SHP77 treated with DMSO at 0.1 percent for 48 hours (cell line): ENCODE results near the gene NT5DC4.
"Not testable (repeated sequence)": the region's sequence is repeated elsewhere in the genome, so short reads cannot be mapped to it uniquely, and the experiment has no call there.

ENCODE experiments used
- DNase-seq: peaks from one replicate; lab custom pipeline; 2025; lab: John Stamatoyannopoulos, UW

NT5DC4 gene

GRCh38 chr2:112699984-112700667, 20.7 kb upstream of the NT5DC4 start:
- no peak for DNase-seq

DNA sequence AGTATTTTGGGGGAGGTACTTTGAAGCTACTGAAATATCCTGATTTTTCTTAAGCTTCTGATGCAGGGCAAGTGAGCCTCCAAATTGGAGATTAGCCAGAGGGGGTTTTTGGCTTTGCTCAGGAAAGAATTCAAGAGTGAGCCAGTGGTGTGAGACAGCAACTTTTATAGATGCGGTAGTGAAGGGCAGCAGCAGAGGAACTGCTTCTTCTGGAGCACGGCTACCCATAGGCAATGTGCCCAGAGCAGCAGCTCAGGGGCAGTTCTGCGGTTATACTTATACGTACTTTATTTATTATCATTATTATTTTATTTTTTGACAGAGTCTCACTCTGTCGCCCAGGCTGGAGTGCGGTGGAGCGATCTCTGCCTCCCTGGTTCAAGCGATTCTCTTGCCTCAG, 19.8 kb upstream of the NT5DC4 start:
- no peak for DNase-seq

DNA sequence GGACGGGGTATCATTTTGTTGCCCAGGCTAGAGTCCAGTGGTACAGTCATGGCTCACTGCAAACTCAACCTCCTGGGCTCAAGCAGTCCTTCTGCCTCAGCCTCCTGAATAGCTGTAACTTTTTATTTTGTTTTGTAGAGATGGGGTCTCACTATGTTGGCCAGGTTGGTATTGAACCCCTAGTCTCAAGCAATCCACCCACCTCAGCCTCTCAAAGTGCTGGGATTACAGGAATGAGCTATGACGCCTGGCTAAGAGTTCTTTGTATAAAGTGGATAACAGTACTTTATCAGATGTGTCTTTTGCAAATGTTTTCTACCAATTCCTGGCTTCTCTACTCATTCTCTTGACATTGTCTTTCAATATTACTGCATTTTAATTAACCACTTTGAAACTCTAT, 17.1 kb upstream of the NT5DC4 start:
- DNase-seq = no peak

DNA sequence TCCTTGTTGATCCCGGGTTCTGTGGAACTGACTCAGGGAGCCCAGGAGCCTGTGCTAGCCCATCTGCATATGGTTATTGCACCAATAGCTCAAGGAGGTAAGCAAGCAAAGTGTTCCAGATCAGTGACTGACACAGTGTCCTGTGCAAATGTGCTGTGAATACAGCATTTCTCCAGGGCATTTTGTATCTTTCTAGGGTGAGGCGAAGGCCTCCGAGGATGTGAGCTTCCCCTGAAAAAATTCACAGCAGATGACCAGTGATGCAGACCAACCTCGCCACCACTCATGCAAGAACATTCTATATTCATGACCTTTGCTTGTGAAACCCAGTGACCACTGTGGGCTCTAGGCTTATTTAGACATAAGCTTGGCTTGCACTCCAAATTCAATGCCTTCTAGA, 15.2 kb upstream of the NT5DC4 start:
- no peak for DNase-seq

DNA sequence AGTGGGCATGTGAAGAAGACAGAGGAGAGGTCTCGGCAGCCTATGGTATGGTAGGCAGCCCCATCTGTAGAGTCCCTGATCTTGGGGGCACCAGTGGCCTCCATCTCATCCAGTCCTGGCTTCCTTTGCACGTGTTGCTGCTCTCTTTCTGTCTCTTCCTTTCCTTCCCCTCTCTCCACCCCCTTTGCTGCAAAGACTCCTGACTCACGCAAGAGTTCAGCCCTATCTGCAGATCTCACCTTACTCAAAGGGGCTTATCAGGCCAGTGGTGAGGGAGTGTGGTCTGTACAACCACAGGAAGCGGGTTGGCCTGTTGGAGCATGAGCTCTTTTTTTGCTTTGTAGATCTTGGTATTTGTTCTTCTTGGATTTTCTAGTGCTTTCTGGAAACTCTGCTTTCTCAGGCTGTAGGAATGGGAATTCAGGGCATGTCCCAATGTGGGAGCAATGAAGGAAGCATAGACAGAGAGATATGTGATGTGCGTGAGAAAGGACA, 14.6 kb upstream of the NT5DC4 start:
- no peak for DNase-seq

GRCh38 chr2:112706947-112707346, 13.9 kb upstream of the NT5DC4 start:
- not testable (repeated sequence) for DNase-seq

GRCh38 chr2:112708968-112709367, 11.9 kb upstream of the NT5DC4 start:
- no peak for DNase-seq

- DNase-seq = no peak
These were observed 11.1 kb upstream of the NT5DC4 start for GRCh38 chr2:112709703-112710102.

DNA sequence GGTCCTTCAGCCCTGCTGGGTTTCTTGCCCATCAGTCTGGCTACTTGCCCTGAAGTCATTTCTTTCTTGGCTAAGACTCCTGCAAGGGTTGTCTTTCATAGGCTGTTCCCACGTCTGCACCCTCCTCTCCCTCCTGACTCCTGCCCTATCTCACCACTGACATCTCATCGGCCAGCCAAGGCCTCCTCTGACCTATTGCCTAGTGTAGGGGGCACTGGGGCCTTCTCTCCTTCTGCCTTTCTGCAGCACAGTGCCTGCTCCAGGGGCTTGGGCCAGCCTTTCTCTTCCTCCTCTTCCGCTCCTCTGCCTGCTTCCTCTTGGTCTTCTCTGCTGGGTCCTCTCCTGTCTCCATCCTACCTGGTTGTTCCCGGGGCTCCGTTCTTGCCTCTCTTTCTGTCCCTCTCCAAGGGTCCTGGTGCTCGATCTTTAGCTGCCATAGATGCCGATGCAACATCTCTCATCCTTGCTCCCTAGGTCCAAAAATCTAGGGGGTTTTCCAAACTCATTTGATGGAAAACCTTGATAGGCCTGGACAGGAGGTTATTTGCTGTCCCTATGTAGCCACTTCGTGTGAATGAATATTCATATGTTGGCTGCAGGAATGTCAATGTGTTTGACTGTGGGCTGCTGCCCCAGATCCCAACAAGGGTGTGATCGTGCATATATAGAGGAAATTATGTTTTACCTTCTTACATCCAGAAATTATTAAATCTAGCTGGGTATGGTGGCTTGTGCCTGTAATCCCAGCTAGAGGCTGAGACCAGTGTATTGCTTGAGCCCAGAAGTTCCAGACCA, 9.7 kb upstream of the NT5DC4 start:
- DNase-seq = no peak

- DNase-seq = no peak
These were observed 8.4 kb upstream of the NT5DC4 start for GRCh38 chr2:112712465-112712864.

DNA sequence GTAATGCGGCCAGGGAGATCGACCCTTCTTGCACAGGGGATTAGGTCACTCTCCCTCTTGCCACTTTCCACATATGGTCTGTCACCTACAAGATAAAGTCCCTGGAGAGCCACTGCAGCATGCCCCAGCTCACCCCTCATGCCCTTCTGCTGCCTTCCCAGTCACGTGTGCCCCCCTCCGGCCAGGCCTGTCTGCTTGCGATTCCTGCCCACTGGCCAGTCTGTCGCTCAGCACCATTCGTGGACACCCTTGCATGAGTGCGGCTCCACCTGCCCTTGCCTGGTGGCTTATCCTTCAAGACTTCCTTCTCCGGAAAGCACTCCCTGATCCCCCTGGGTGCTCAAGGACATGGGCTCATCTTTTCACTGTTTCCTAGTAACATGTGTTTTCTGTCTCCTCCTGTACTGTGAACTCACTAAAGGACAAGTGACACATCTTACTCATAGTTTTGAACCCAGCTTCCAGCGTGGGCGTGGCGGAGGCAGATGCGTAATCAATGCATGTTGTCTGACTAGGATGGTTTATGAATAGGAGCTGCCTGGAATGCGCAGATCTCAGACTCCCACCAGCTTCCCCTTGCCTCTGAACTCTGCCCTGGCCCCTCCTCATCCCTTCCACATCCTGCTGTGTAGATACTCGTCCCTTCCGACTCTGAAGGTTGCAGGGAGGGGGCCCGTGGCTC, 7.8 kb upstream of the NT5DC4 start:
- DNase-seq = no peak

DNA sequence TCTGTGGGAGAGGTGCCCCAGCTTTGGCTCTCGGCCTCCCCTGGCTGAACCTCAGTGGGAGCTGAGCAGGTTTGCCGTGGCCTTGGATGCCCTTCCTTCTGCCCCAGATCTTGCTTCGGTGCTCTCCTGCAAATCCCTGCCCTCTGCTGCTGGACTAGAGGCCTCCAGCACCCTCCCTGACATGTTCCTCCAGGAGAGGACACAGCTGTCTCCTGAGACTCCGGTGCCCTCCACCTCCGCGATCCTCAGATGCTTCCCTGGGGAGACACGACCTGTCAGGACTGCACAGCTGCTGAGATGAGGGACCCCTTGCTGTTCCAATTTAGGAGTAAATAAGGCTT, 7.3 kb upstream of the NT5DC4 start:
- DNase-seq = no peak

DNA sequence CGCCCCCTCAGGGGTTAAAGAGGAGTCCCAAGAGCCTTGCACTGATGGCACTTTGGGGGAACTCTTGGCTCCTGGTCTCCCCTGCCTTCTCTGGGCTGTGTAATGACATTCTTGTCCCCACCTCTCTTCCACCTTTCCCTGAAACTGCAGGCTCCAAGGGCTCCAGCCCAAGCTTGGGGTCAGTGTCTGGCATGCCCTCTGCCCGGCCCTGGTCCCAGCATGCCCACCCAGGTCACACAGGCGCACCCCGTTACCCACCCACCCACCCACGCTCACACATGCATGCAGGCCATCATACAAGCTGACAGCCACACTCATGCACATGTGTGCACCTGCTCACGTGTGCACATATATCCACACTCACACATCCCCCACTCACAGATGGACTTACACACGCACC, 6.9 kb upstream of the NT5DC4 start:
- no peak for DNase-seq

DNA sequence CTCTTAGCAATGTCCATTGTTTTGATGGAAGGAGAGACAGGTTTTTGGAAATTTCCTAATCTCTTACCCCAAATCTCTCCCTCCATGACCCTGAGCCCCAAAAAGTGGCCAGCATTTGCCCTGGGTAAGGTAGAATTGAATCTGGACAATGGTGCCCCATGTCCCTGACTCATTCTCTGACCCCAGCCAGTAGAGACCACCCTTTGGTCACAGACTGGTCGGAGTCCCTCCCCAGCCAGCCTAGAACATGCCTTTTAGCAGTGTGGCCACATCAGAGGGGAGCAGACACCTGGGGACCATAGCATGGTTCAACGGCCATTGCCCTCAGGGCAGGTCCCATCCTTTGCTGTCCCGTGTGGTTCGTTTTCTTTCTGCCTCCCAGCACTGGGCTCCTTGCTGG, 6.5 kb upstream of the NT5DC4 start:
- DNase-seq = no peak

DNA sequence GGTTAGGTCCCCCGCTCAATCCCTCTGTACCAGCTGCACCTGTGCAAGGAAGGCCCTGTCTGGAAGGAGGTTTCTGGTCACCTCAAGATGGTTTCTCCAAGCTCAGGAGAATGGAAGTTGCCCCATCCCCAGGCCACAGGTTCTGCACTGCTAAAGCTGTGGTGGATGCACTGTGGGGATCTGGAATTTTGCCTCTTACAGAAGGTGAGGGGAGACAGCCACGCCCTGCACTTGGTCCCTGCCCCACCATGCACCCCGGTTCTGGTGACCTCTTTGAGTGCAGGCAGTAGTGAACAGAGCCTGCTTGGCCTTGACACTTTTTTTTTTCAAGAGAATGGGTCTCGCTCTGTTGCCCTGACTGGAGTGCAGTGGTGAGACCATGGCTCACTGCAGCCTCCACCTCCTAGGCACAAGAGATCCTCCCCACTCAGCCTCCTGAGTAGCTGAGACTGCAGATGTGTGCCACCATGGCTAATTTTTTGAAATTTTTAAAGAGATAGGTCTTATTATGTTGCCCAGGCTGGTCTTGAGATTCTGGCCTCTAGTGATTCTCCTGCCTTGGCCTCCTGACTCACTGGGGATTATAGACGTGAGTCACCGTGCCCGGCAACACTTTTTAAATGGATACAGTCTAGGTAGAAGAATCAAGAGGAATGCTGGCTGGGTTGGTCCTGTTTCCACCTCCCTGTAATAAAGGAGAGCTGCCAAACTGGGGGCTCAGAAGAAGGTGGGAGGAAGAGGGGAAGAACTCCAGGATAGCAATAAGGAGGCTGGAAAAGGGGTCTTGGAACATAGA, 5.8 kb upstream of the NT5DC4 start:
- no peak for DNase-seq

- DNase-seq = not testable (repeated sequence)
These were observed 4.7 kb upstream of the NT5DC4 start for GRCh38 chr2:112716094-112716493.

DNA sequence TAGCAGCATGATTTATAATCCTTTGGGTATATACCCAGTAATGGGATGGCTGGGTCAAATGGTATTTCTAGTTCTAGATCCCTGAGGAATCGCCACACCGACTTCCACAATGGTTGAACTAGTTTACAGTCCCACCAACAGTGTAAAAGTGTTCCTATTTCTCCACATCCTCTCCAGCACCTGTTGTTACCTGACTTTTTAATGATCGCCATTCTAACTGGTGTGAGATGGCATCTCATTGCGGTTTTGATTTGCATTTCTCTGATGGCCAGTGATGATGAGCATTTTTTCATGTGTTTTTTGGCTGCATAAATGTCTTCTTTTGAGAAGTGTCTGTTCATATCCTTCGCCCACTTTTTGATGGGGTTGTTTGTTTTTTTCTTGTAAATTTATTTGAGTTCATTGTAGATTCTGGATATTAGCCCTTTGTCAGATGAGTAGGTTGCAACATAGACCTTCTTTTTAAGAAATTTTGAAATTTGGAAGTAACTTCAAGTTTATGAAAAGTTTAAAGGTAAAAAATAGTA, 3.9 kb upstream of the NT5DC4 start:
- DNase-seq = not testable (repeated sequence)

DNA sequence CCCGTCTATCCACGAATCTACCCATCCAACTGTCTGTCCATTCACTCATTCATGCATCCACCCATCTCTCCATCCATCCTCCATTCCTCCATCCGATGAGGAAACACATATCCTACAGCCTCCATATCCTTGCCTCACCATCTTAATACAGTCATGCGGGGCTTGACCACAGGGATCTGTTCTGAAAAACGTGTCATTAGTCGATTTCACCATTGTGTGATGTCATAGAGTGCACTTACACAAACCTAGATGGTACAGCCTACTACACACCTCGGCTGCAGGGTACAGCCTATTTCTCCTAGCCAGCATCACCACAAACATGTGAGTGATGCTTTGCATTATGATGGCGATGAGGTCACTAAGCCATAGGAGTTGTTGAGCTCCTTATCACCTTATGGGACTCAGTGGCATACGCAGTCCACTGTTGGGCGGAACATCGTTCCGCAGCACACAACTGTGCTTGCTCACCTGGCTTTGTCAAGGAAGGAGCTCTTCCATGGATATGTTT, 1.9 kb upstream of the NT5DC4 start:
- DNase-seq = no peak

GRCh38 chr2:112721819-112722522, 1.2 kb downstream of the NT5DC4 start:
- no peak for DNase-seq

GRCh38 chr2:112722816-112723546, 2.2 kb downstream of the NT5DC4 start:
- DNase-seq = no peak
